ENCODE measurements around the gene SLC37A2.
"Not testable (repeated sequence)": the region's sequence is repeated elsewhere in the genome, so short reads cannot be mapped to it uniquely, and the experiment has no call there.

Gene SLC37A2

GRCh38 chr11:125083312-125084056 is 20.4 kb downstream of the SLC37A2 start:
- DNase-seq (ENCODE audit: low read depth in 2 of 3, low spot score in 2 of 3) = no peak

GRCh38 chr11:125084057-125084416 is 20.9 kb downstream of the SLC37A2 start:
- no peak for DNase-seq (ENCODE audit: low read depth in 2 of 3, low spot score in 2 of 3)

GRCh38 chr11:125084761-125085231 is 21.7 kb downstream of the SLC37A2 start:
- DNase-seq (ENCODE audit: low read depth in 2 of 3, low spot score in 2 of 3) = no peak

GRCh38 chr11:125085301-125086081 is 22.4 kb downstream of the SLC37A2 start:
- no peak for DNase-seq (ENCODE audit: low read depth in 2 of 3, low spot score in 2 of 3)

GRCh38 chr11:125086633-125087296 is 23.7 kb downstream of the SLC37A2 start:
- no peak for DNase-seq (ENCODE audit: low read depth in 2 of 3, low spot score in 2 of 3)

- no peak for DNase-seq (ENCODE audit: low read depth in 2 of 3, low spot score in 2 of 3)
Observed at GRCh38 chr11:125088123-125088522, 25.0 kb downstream of the SLC37A2 start.

GRCh38 chr11:125088576-125089455 is 25.7 kb downstream of the SLC37A2 start:
- no peak for DNase-seq (ENCODE audit: low read depth in 2 of 3, low spot score in 2 of 3)

GRCh38 chr11:125089481-125089880 is 26.4 kb downstream of the SLC37A2 start:
- DNase-seq (ENCODE audit: low read depth in 2 of 3, low spot score in 2 of 3) = not testable (repeated sequence)

- DNase-seq (ENCODE audit: low read depth in 2 of 3, low spot score in 2 of 3) = not testable (repeated sequence)
Observed at GRCh38 chr11:125090151-125090550, 27.0 kb downstream of the SLC37A2 start.

GRCh38 chr11:125090816-125091215 is 27.7 kb downstream of the SLC37A2 start:
- DNase-seq (ENCODE audit: low read depth in 2 of 3, low spot score in 2 of 3) = no peak

GRCh38 chr11:125091247-125091876 is 28.3 kb downstream of the SLC37A2 start:
- no peak for DNase-seq (ENCODE audit: low read depth in 2 of 3, low spot score in 2 of 3)

- DNase-seq (ENCODE audit: low read depth in 2 of 3, low spot score in 2 of 3) = no peak
Observed at GRCh38 chr11:125091877-125092664, 29.0 kb downstream of the SLC37A2 start.

GRCh38 chr11:125092669-125093068 is 29.6 kb downstream of the SLC37A2 start:
- DNase-seq (ENCODE audit: low read depth in 2 of 3, low spot score in 2 of 3) = no peak

GRCh38 chr11:125093502-125093901 is 30.4 kb downstream of the SLC37A2 start:
- DNase-seq (ENCODE audit: low read depth in 2 of 3, low spot score in 2 of 3) = no peak

GRCh38 chr11:125094731-125095130 is 31.6 kb downstream of the SLC37A2 start:
- no peak for DNase-seq (ENCODE audit: low read depth in 2 of 3, low spot score in 2 of 3)

- DNase-seq (ENCODE audit: low read depth in 2 of 3, low spot score in 2 of 3) = no peak
Observed at GRCh38 chr11:125100136-125100535, 37.0 kb downstream of the SLC37A2 start.

- no peak for DNase-seq (ENCODE audit: low read depth in 2 of 3, low spot score in 2 of 3)
Observed at GRCh38 chr11:125101596-125101995, 38.5 kb downstream of the SLC37A2 start.

- DNase-seq (ENCODE audit: low read depth in 2 of 3, low spot score in 2 of 3) = no peak
Observed at GRCh38 chr11:125102025-125102424, 38.9 kb downstream of the SLC37A2 start.

- DNase-seq (ENCODE audit: low read depth in 2 of 3, low spot score in 2 of 3) = no peak
Observed at GRCh38 chr11:125102510-125102909, 39.4 kb downstream of the SLC37A2 start.

GRCh38 chr11:125105926-125106325 is 42.8 kb downstream of the SLC37A2 start:
- DNase-seq (ENCODE audit: low read depth in 2 of 3, low spot score in 2 of 3) = no peak

All from activated CD8-positive, alpha-beta memory T cell treated with anti-CD3 and anti-CD28 coated beads for 48 hours (primary cell).